NCI-H1092 (cell line): ENCODE measurements around the gene NPNT.

Experiments used
- DNase-seq: peaks from one replicate; lab custom pipeline; 2025; lab: John Stamatoyannopoulos, UW

The NPNT gene

GRCh38 chr4:105969575-105969974 is 74.3 kb downstream of the NPNT start:
- no peak for DNase-seq

- DNase-seq, result no peak
These were observed 75.1 kb downstream of the NPNT start for GRCh38 chr4:105970371-105970770.

- no peak for DNase-seq
These were observed 75.8 kb downstream of the NPNT start for GRCh38 chr4:105971036-105971435.

- no peak for DNase-seq
These were observed 77.8 kb downstream of the NPNT start for GRCh38 chr4:105972946-105973621.

- no peak for DNase-seq
These were observed 81.6 kb downstream of the NPNT start for GRCh38 chr4:105976915-105977314.

GRCh38 chr4:105978684-105979296 is 83.5 kb downstream of the NPNT start:
- DNase-seq, result no peak

- no peak for DNase-seq
These were observed 84.2 kb downstream of the NPNT start for GRCh38 chr4:105979506-105979905.

GRCh38 chr4:105988671-105989070 is 93.4 kb downstream of the NPNT start:
- DNase-seq, result no peak

- no peak for DNase-seq
These were observed 94.4 kb downstream of the NPNT start for GRCh38 chr4:105989485-105990242.

- DNase-seq, result no peak
These were observed 95.7 kb downstream of the NPNT start for GRCh38 chr4:105990933-105991332.

GRCh38 chr4:105991726-105992125 is 96.5 kb downstream of the NPNT start:
- no peak for DNase-seq

- no peak for DNase-seq
These were observed 97.5 kb downstream of the NPNT start for GRCh38 chr4:105992641-105993305.

- DNase-seq, result no peak
These were observed 98.8 kb downstream of the NPNT start for GRCh38 chr4:105994061-105994460.

GRCh38 chr4:105994841-105995501 is 99.7 kb downstream of the NPNT start:
- DNase-seq, result no peak

GRCh38 chr4:105996845-105997244 is 101.6 kb downstream of the NPNT start:
- DNase-seq, result no peak

GRCh38 chr4:105998171-105999063 is 103.1 kb downstream of the NPNT start:
- no peak for DNase-seq

- no peak for DNase-seq
These were observed 107.7 kb downstream of the NPNT start for GRCh38 chr4:106002994-106003393.

- no peak for DNase-seq
These were observed 115.5 kb downstream of the NPNT start for GRCh38 chr4:106010761-106011160.

GRCh38 chr4:106011387-106011786 is 116.1 kb downstream of the NPNT start:
- no peak for DNase-seq

- DNase-seq, result no peak
These were observed 122.7 kb downstream of the NPNT start for GRCh38 chr4:106017975-106018374.

- DNase-seq, result no peak
These were observed 124.5 kb downstream of the NPNT start for GRCh38 chr4:106019771-106020170.
